H1 (cell line): Measurements from ENCODE around the gene CPE. TPM values are rescaled to one million over a fixed set of nuclear protein-coding genes. Genes with fewer than 3 reads are reported as not detected.

Source experiments
- CTCF ChIA-PET: fragments of 300-600 bp; sonication (Branson Sonifier 250); formaldehyde crosslinking; loops from one replicate; lab custom pipeline; 2021; ENCODE audit not compliant: partially characterized antibody; lab: Charles Lee
- POLR2A ChIA-PET: fragments of 300-600 bp; sonication (Branson Sonifier 250); formaldehyde crosslinking; loops from one replicate; lab custom pipeline; 2021; ENCODE audit warnings: inconsistent platforms; ENCODE audit not compliant: partially characterized antibody; lab: Charles Lee
- DNase-seq, 2 experiments: peaks; one replicate each; pipeline versions ENCODE4 v3.0.0 to v3.0.0-alpha.2; 2010 to 2022; ENCODE audit warnings: low spot score in 2 of 2, low read depth in 1 of 2, mixed read lengths in 1 of 2
- FAIRE-seq: peaks from 2 replicates; lab custom pipeline; 2011; peaks lifted over from hg19 to GRCh38; lab: Jason Lieb, UNC
- H2AFZ ChIP-seq: 2 replicates; pipeline ENCODE4 v1.8.1; 2012; ENCODE audit warnings: low read length, inconsistent platforms
- H2AK5ac ChIP-seq: 2 replicates; pipeline ENCODE4 v1.6.1; 2013; ENCODE audit warnings: low read depth, low read length
- H2BK120ac ChIP-seq: replicated peaks from 2 replicates; pipeline ENCODE3; 2013; ENCODE audit warnings: low read depth, low read length, inconsistent platforms
- H2BK12ac ChIP-seq: 2 replicates; pipeline ENCODE4 v1.6.1; 2013; ENCODE audit warnings: low read depth, low read length
- H2BK15ac ChIP-seq: 2 replicates; pipeline ENCODE4 v1.6.1; 2013; ENCODE audit warnings: low read length
- H2BK20ac ChIP-seq: 2 replicates; pipeline ENCODE4 v1.6.1; 2013; ENCODE audit warnings: low read length
- H2BK5ac ChIP-seq: 2 replicates; pipeline ENCODE4 v1.6.1; 2013; ENCODE audit warnings: low read depth, low read length
- H3K14ac ChIP-seq: 2 replicates; pipeline ENCODE4 v1.6.1; 2013; ENCODE audit warnings: inconsistent platforms; ENCODE audit not compliant: insufficient read length
- H3K18ac ChIP-seq: 2 replicates; pipeline ENCODE4 v1.6.1; 2013; ENCODE audit warnings: low read length; ENCODE audit errors: extremely low read depth
- H3K23ac ChIP-seq: 2 replicates; pipeline ENCODE4 v1.6.1; 2013; ENCODE audit warnings: inconsistent platforms; ENCODE audit not compliant: insufficient read length
- H3K23me2 ChIP-seq: 2 replicates; pipeline ENCODE4 v1.6.1; 2013; ENCODE audit warnings: low read depth, low read length
- H3K27ac ChIP-seq: 2 replicates; pipeline ENCODE4 v1.6.1; 2011; ENCODE audit warnings: low read depth, low read length, inconsistent platforms
- H3K27me3 ChIP-seq, 4 experiments: replicated peaks in 1 of 4; 1 replicate in 1 of 4; 2 replicates in 3 of 4; pipeline versions ENCODE4 v1.6.1 to v1.8.1; 2011 to 2013; ENCODE audit warnings: low read length in 3 of 4, mild to moderate bottlenecking in 3 of 4, inconsistent platforms in 2 of 4, mixed read lengths in 2 of 4, moderate library complexity in 1 of 4; ENCODE audit not compliant: control insufficient read depth in 3 of 4, insufficient read depth in 3 of 4; ENCODE audit errors: extremely low read depth in 1 of 4
- H3K36me3 ChIP-seq, 4 experiments: 2 replicates each; pipeline versions ENCODE4 v1.6.1 to v1.8.1; 2011 to 2013; ENCODE audit warnings: mild to moderate bottlenecking in 4 of 4, low read length in 3 of 4, moderate library complexity in 2 of 4, control low read depth in 1 of 4, inconsistent platforms in 1 of 4; ENCODE audit not compliant: insufficient read depth in 4 of 4, control insufficient read depth in 2 of 4
- H3K4ac ChIP-seq: replicated peaks from 2 replicates; pipeline ENCODE3; 2013; ENCODE audit warnings: low read length, low read depth, mixed read lengths, inconsistent platforms; ENCODE audit not compliant: insufficient read length
- H3K4me1 ChIP-seq, 4 experiments: replicated peaks in 1 of 4; 1 replicate in 1 of 4; 2 replicates in 3 of 4; pipeline versions ENCODE4 v1.6.1 to v1.8.1; 2011 to 2013; ENCODE audit warnings: low read length in 3 of 4, inconsistent platforms in 2 of 4, mixed read lengths in 1 of 4; ENCODE audit not compliant: insufficient read depth in 4 of 4, control insufficient read depth in 3 of 4
- H3K4me2 ChIP-seq, 2 experiments: 2 replicates each; pipeline versions ENCODE4 v1.6.1 to v1.8.1; 2011 to 2013; ENCODE audit warnings: low read depth in 2 of 2, low read length in 2 of 2, control low read depth in 1 of 2, inconsistent platforms in 1 of 2, mild to moderate bottlenecking in 1 of 2; ENCODE audit not compliant: insufficient read depth in 1 of 2
- H3K4me3 ChIP-seq, 4 experiments: fragments of 200-600, 300-600 bp in 1 of 4; sonication (generic), shearing (Covaris generic), sonication (Bioruptor Twin) in 1 of 4; 2 replicates each; pipeline versions ENCODE4 v1.5.1 to v1.8.1; 2011 to 2016; ENCODE audit warnings: low read length in 4 of 4, low read depth in 3 of 4, control low read depth in 2 of 4, inconsistent platforms in 2 of 4, mild to moderate bottlenecking in 2 of 4, mixed read lengths in 1 of 4, moderate library complexity in 1 of 4; ENCODE audit not compliant: insufficient read depth in 2 of 4; ENCODE audit errors: extremely low read depth in 1 of 4
- H3K56ac ChIP-seq: replicated peaks from 2 replicates; pipeline ENCODE3; 2013; ENCODE audit warnings: low read depth, mild to moderate bottlenecking, mixed read lengths, low read length, inconsistent platforms; ENCODE audit not compliant: insufficient read length
- H3K79me1 ChIP-seq: 2 replicates; pipeline ENCODE4 v1.6.1; 2013; ENCODE audit warnings: low read depth, low read length, control low read depth
- H3K79me2 ChIP-seq, 2 experiments: 2 replicates each; pipeline versions ENCODE4 v1.6.1 to v1.8.1; 2012 to 2013; ENCODE audit warnings: low read length in 2 of 2, mild to moderate bottlenecking in 2 of 2, inconsistent platforms in 1 of 2; ENCODE audit not compliant: insufficient read depth in 2 of 2, control insufficient read depth in 1 of 2
- H3K9ac ChIP-seq, 4 experiments: replicated peaks in 1 of 4; 1 replicate in 1 of 4; 2 replicates in 3 of 4; pipeline versions ENCODE4 v1.6.1 to v1.8.1; 2011 to 2013; ENCODE audit warnings: low read depth in 3 of 4, low read length in 3 of 4, control low read depth in 2 of 4, mild to moderate bottlenecking in 2 of 4, moderate library complexity in 2 of 4, inconsistent platforms in 1 of 4; ENCODE audit errors: extremely low read depth in 1 of 4
- H3K9me3 ChIP-seq, 2 experiments: 2 replicates each; pipeline versions ENCODE4 v1.6.1 to v1.8.1; 2012 to 2013; ENCODE audit warnings: mild to moderate bottlenecking in 2 of 2, moderate library complexity in 2 of 2, control low read depth in 1 of 2, inconsistent platforms in 1 of 2, low read depth in 1 of 2, low read length in 1 of 2, mixed read lengths in 1 of 2; ENCODE audit not compliant: insufficient read depth in 2 of 2
- H4K20me1 ChIP-seq, 2 experiments: replicated peaks in 1 of 2; 2 replicates each; pipeline versions ENCODE3 to v1.8.1; 2011 to 2013; ENCODE audit warnings: inconsistent platforms in 2 of 2, low read length in 2 of 2, mild to moderate bottlenecking in 1 of 2; ENCODE audit not compliant: insufficient read depth in 2 of 2, control insufficient read depth in 1 of 2
- H4K5ac ChIP-seq: 2 replicates; pipeline ENCODE4 v1.6.1; 2013; ENCODE audit warnings: low read length, low read depth, mixed read lengths, inconsistent platforms; ENCODE audit not compliant: insufficient read length
- H4K8ac ChIP-seq: 2 replicates; pipeline ENCODE4 v1.8.0; 2013; ENCODE audit warnings: mild to moderate bottlenecking, moderate library complexity, low read length, inconsistent platforms; ENCODE audit not compliant: insufficient read depth; ENCODE audit errors: extremely low read depth
- H4K91ac ChIP-seq: replicated peaks from 2 replicates; pipeline ENCODE3; 2013; ENCODE audit warnings: low read length, mixed read lengths, inconsistent platforms; ENCODE audit not compliant: insufficient read length
- ASH2L ChIP-seq: fragments of 200-600, 300-600 bp; sonication (generic); IDR thresholded peaks from one replicate; pipeline ENCODE4 v1.7.1; 2017; ENCODE audit warnings: low read length
- ATF2 ChIP-seq: IDR thresholded peaks from 2 replicates; pipeline ENCODE4 v1.6.1; 2012; ENCODE audit warnings: low read length, inconsistent platforms
- JUN ChIP-seq: IDR thresholded peaks from 2 replicates; pipeline ENCODE4 v1.6.1; 2011; ENCODE audit warnings: low read depth, mild to moderate bottlenecking, improper control_type of control experiment, low read length
- POU5F1 ChIP-seq: IDR thresholded peaks from 2 replicates; pipeline ENCODE4 v1.6.1; 2011; ENCODE audit warnings: low read depth, mild to moderate bottlenecking, low read length, moderate library complexity
- RAD21 ChIP-seq, 2 experiments: IDR thresholded peaks in 1 of 2; conservative IDR thresholded peaks in 1 of 2; 2 replicates each; pipeline ENCODE4 v1.6.1; 2011; ENCODE audit warnings: low read depth in 2 of 2, low read length in 2 of 2, improper control_type of control experiment in 1 of 2, inconsistent platforms in 1 of 2, mild to moderate bottlenecking in 1 of 2, moderate library complexity in 1 of 2
- RXRA ChIP-seq: IDR thresholded peaks from 2 replicates; pipeline ENCODE4 v1.6.1; 2011; ENCODE audit warnings: low read depth, mild to moderate bottlenecking, low read length, moderate library complexity; ENCODE audit not compliant: insufficient read depth
- SAP30 ChIP-seq: fragments of 300-600 bp; sonication (generic); IDR thresholded peaks from 2 replicates; pipeline ENCODE4 v1.7.1; 2012; ENCODE audit warnings: low read length, moderate library complexity, mild to moderate bottlenecking, inconsistent platforms; ENCODE audit not compliant: insufficient read depth, insufficient replicate concordance
- SRF ChIP-seq: IDR thresholded peaks from 2 replicates; pipeline ENCODE4 v1.6.1; 2011; ENCODE audit warnings: mild to moderate bottlenecking, low read depth, low read length, moderate library complexity
- TAF7 ChIP-seq: optimal IDR thresholded peaks from 2 replicates; pipeline ENCODE3; 2011; ENCODE audit warnings: low read depth, mild to moderate bottlenecking, inconsistent platforms, low read length, moderate library complexity, borderline replicate concordance
- USF2 ChIP-seq: IDR thresholded peaks from 2 replicates; pipeline ENCODE4 v1.6.1; 2011; ENCODE audit warnings: low read length, improper control_type of control experiment
- WGBS, 2 experiments: shearing (Covaris generic) in 1 of 2; methylation state at CpG; one replicate each; pipeline versions ENCODE4 v1.1.6 to v1.1.7; 2013 to 2015; ENCODE audit warnings: low lambda C conversion rate in 2 of 2, mixed read lengths in 2 of 2, inconsistent platforms in 1 of 2, low coverage in 1 of 2, missing lambda C conversion rate in 1 of 2; ENCODE audit not compliant: insufficient replicate concordance in 2 of 2, insufficient coverage in 1 of 2, insufficient read length in 1 of 2; ENCODE audit errors: extremely low coverage in 1 of 2, missing lambda C conversion rate in 1 of 2; 5-methylcytosine and 5-hydroxymethylcytosine counted together
- polyA plus RNA-seq, 7 experiments: library from polyadenylated mRNA; depleted of rRNA in 3 of 7; stranded (reverse) in 5 of 7; unstranded in 2 of 7; fragments of >200 nt in 5 of 7; fragments of 200-250 nt in 2 of 7; gene quantifications; 1 replicate in 5 of 7; 2 replicates in 1 of 7; 4 replicates in 1 of 7; pipeline versions ENCODE4 v1.2.1 to v1.2.3, GENCODE V29; 2011 to 2013; ENCODE audit warnings: missing spikeins in 2 of 7, mixed read lengths in 2 of 7
- total RNA-seq: library from RNA; stranded (reverse); fragmentation: NEBNext Ultra II Directional; extraction: Animal tissue kit (Norgen Biotek cat#: 25700); gene quantifications from 2 replicates; pipeline ENCODE4 v1.2.1, GENCODE V29; 2021

CPE gene
- total and polyA plus RNA-seq, 2 of the 8 experiments (the other 6 are each of a cell fraction or from before 2014, with no cell fraction given), result 9.4 to 10.2 TPM

GRCh38 chr4:165383591-165384073 lies 4.8 kb downstream of the CPE start:
- peaks cover 0 to 7% (median 5%) of the 10 kb centered on the region in 4 experiments; a peak in 3 of 7 replicates for H3K27me3 ChIP-seq
- WGBS, 2 experiments, result 78% methylated on average over 4 of the region's 4 CpGs; no CpG with 5 or more reads in 1 of the 2 experiments
- H2AK5ac ChIP-seq, result no peak overlapping the region
- FAIRE-seq (peak; percentile 45), DNase-seq (no peak)
- no peak overlapping the region for H3K23ac ChIP-seq
- POLR2A ChIA-PET, result interaction anchor here (1.1 kb wide), 1 partner anchor 8 kb away, joined by 3 read pairs; no protein-coding TSS in a partner anchor
- no peak overlapping the region; the same call in 1 of the 2 replicates for H3K27ac ChIP-seq
- H3K18ac ChIP-seq, result no peak overlapping the region
- peaks cover 9% of the 10 kb centered on the region; the same call in 1 of the 2 replicates for H3K23me2 ChIP-seq
- peaks cover 0 to 8% (median 3%) of the 10 kb centered on the region in 4 experiments; a peak in 3 of 7 replicates for H3K4me1 ChIP-seq
- no peaks in the 10 kb centered on the region for H3K9me3 ChIP-seq
- no peak overlapping the region for H2BK120ac ChIP-seq
- H2BK5ac ChIP-seq, result no peak overlapping the region
- no peak overlapping the region for H3K56ac ChIP-seq
- H4K5ac ChIP-seq, result no peak overlapping the region
- no peak overlapping the region for H4K8ac ChIP-seq
- H3K14ac ChIP-seq, result no peak overlapping the region
- CTCF ChIA-PET, result interaction anchor here (0.6 to 3.7 kb wide), 28 partner anchors 9 to 969 kb away, joined by 3 to 18 read pairs (median 5); partner anchors contain the start of gene TMEM192
- H3K36me3 ChIP-seq, result no peaks in the 10 kb centered on the region
- no peak overlapping the region for H3K4ac ChIP-seq
- H3K4me2 ChIP-seq, result no peak overlapping the region
- no peaks in the 10 kb centered on the region for H3K79me1 ChIP-seq
- H3K9ac ChIP-seq, result no peak overlapping the region
- H2BK15ac ChIP-seq, result no peak overlapping the region
- no peak overlapping the region for H4K91ac ChIP-seq
- H2BK12ac ChIP-seq, result no peak overlapping the region
- H4K20me1 ChIP-seq, result no peaks in the 10 kb centered on the region
- no peak overlapping the region for H3K4me3 ChIP-seq
- no peak overlapping the region for H2BK20ac ChIP-seq
- H2AFZ ChIP-seq, result no peak overlapping the region
- H3K79me2 ChIP-seq, result no peaks in the 10 kb centered on the region
- TF ChIP-seq POU5F1, result no peak
- TF ChIP-seq ASH2L, result no peak
- TF ChIP-seq JUN, result no peak
- TF ChIP-seq ATF2, result no peak
- no peak for TF ChIP-seq RAD21 (IDR thresholded peaks at IDR 0.05 in 1 of 2, conservative IDR thresholded peaks at IDR 0.05 in 1 of 2; ENCODE audit: low read depth in 2 of 2, low read length in 2 of 2)
- no peak for TF ChIP-seq SAP30
- no peak for TF ChIP-seq RXRA
- TF ChIP-seq TAF7, result no peak
- TF ChIP-seq USF2, result no peak
- no peak for TF ChIP-seq SRF
